HS-27A (cell line): ENCODE data around the gene PHTF1.
A peak's percentile ranks its signal among the peaks of the same experiment; 100 is the strongest.

Experiments
- DNase-seq: peaks from one replicate; pipeline ENCODE4 v3.0.0-alpha.2; 2012; ENCODE audit warnings: low read depth, missing footprints

Gene PHTF1

GRCh38 chr1:113759333-113760101, at the start of gene PHTF1:
TSS of gene PHTF1 (minus strand) at chr1:113759486. CDS start at chr1:113758703, 783 bp downstream.
- DNase-seq: peak; percentile 57

GRCh38 chr1:113808450-113809195, 49.3 kb upstream of the PHTF1 start:
- DNase-seq: no peak

- no peak for DNase-seq
These were observed 46.4 kb upstream of the PHTF1 start for GRCh38 chr1:113805639-113806038.

- DNase-seq: no peak
These were observed 45.9 kb upstream of the PHTF1 start for GRCh38 chr1:113805256-113805531.

GRCh38 chr1:113804421-113805255, 45.4 kb upstream of the PHTF1 start:
- no peak for DNase-seq

- DNase-seq: no peak
These were observed 43.2 kb upstream of the PHTF1 start for GRCh38 chr1:113802367-113803007.

GRCh38 chr1:113800487-113800886, 41.2 kb upstream of the PHTF1 start:
- no peak for DNase-seq

GRCh38 chr1:113797472-113797871, 38.2 kb upstream of the PHTF1 start:
- DNase-seq: no peak

GRCh38 chr1:113793878-113794834, 34.9 kb upstream of the PHTF1 start:
- no peak for DNase-seq

GRCh38 chr1:113792986-113793385, 33.7 kb upstream of the PHTF1 start:
- no peak for DNase-seq

- no peak for DNase-seq
These were observed 33.2 kb upstream of the PHTF1 start for GRCh38 chr1:113792471-113792870.

GRCh38 chr1:113788802-113789201, 29.5 kb upstream of the PHTF1 start:
- DNase-seq: no peak

GRCh38 chr1:113787663-113788062, 28.4 kb upstream of the PHTF1 start:
- DNase-seq: no peak

- DNase-seq: no peak
These were observed 26.8 kb upstream of the PHTF1 start for GRCh38 chr1:113786069-113786468.

GRCh38 chr1:113784104-113784779, 25.0 kb upstream of the PHTF1 start:
- no peak for DNase-seq

- DNase-seq: peak; percentile 9
These were observed 24.2 kb upstream of the PHTF1 start for GRCh38 chr1:113783254-113784103.

- no peak for DNase-seq
These were observed 23.1 kb upstream of the PHTF1 start for GRCh38 chr1:113782406-113782805.

GRCh38 chr1:113780374-113781146, 21.3 kb upstream of the PHTF1 start:
- no peak for DNase-seq

- no peak for DNase-seq
These were observed 20.3 kb upstream of the PHTF1 start for GRCh38 chr1:113779542-113779941.
